ENCODE measurements around the gene SPECC1.

The SPECC1 gene

GRCh38 chr17:20121359-20122253 lies 112.4 kb downstream of the SPECC1 start:
- DNase-seq (ENCODE audit: low read depth), result no peak
- TF ChIP-seq, protein P1, sequence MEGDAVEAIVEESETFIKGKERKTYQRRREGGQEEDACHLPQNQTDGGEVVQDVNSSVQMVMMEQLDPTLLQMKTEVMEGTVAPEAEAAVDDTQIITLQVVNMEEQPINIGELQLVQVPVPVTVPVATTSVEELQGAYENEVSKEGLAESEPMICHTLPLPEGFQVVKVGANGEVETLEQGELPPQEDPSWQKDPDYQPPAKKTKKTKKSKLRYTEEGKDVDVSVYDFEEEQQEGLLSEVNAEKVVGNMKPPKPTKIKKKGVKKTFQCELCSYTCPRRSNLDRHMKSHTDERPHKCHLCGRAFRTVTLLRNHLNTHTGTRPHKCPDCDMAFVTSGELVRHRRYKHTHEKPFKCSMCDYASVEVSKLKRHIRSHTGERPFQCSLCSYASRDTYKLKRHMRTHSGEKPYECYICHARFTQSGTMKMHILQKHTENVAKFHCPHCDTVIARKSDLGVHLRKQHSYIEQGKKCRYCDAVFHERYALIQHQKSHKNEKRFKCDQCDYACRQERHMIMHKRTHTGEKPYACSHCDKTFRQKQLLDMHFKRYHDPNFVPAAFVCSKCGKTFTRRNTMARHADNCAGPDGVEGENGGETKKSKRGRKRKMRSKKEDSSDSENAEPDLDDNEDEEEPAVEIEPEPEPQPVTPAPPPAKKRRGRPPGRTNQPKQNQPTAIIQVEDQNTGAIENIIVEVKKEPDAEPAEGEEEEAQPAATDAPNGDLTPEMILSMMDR (conservative IDR thresholded peaks at IDR 0.05; ENCODE audit: low read depth, low read length), result peak; percentile 91
- no peak overlapping the region for H3K4me3 ChIP-seq (ENCODE audit: low read length)

DNA sequence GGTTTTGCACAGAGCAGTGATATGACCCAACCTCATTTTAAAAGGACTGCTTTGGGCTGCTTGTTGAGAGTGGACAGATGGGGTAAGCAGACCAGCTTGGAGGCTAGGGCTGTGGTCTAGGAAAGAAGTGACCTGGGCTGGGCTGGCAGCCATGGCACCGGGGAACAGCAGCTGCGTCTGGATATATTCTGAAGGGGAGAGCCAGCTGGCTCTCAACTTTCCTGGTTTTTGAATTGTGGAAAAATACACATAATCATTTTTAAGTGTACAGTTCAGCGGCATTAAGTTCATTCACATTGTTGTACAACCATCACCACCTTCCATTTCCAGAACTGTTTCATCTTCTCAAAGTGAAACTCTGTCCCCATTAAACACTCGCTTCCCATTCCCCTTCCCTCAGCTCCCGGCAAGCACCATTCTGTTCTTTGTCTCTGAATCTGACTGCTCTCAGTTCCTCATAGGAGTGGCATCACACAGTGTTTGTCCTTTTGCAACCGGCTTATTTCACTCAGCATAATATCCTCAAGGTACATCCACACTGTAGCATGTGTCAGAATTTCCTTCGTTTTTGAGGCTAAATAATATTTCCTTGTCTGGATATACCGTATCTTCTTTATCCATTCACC lies 113.2 kb downstream of the SPECC1 start:
- TF ChIP-seq, protein P1 (conservative IDR thresholded peaks at IDR 0.05; ENCODE audit: low read depth, low read length), result no peak
- H3K4me3 ChIP-seq (ENCODE audit: low read length), result no peak overlapping the region
- DNase-seq (ENCODE audit: low read depth), result no peak

- no peak overlapping the region for H3K4me3 ChIP-seq (ENCODE audit: low read length)
- DNase-seq (ENCODE audit: low read depth), result no peak
- TF ChIP-seq, protein P1 (conservative IDR thresholded peaks at IDR 0.05; ENCODE audit: low read depth, low read length), result no peak
Observed at GRCh38 chr17:20123209-20123608, 114.0 kb downstream of the SPECC1 start.

- DNase-seq (ENCODE audit: low read depth), result no peak
- H3K4me3 ChIP-seq (ENCODE audit: low read length), result no peak overlapping the region
- TF ChIP-seq, protein P1 (conservative IDR thresholded peaks at IDR 0.05; ENCODE audit: low read depth, low read length), result no peak
Observed at GRCh38 chr17:20125724-20126123, 116.6 kb downstream of the SPECC1 start.

DNA sequence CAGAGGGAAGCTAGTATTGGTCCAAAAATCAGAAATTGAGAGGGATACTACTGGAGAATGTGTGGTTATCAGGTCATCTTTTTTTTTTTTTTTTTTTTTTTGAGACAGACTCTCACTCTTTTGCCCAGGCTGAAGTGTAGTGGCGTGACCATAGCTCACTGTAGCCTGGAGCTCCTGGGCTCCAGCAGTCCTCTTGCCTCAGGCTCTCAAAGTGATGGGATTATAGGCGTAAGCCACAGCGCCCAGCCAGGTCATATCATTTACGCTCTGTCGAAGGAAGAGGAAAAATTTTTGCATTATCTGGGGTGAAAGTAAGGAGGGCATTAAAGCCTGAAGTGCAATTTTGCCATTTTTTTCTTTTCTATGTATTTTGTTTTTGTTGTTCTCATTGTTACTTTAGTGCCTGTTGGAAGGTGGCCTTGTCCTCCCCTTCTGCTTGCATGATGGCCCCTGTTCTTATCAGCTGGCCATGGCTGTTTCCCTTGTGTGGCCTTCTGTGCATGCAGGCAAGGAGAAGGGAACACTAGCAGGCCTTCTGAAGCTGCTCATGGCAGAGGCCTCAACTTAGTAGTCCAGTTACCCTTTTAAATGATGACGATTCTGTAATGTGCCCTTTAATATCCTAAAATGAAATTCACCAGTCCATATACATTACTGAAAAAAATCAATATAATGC lies 118.3 kb downstream of the SPECC1 start:
- TF ChIP-seq, protein P1 (conservative IDR thresholded peaks at IDR 0.05; ENCODE audit: low read depth, low read length), result no peak
- no peak for DNase-seq (ENCODE audit: low read depth)
- H3K4me3 ChIP-seq (ENCODE audit: low read length), result no peak overlapping the region

DNA sequence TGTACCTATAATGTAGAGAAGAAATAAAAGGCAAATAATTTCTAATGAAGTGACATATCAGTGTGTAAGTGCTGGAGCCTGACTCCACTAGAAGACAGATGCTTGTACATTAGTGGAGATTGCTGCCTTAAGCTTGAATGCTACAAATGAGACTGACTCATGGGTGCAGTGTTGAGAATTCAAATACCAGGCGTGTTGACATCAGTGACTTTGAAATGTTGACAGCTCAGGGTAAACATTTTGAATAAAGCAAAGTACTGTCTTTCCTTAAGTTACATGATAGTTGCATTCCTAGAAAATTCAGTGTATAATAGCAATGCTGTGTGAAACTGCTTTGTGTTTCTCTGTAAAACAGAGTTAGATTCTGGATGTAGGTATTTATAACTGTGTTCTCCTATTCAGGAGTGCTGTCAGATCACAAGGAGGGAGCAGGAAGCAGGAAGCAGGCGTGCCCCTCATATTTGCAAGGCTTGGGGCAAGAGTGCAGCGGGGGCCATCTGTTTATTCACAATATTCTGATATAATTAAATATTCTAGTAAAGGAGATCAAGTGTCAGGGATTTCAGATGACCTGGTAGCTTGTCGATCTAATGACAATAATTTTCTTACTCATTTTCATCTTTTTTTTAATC lies 119.0 kb downstream of the SPECC1 start:
- DNase-seq (ENCODE audit: low read depth), result no peak
- no peak overlapping the region for H3K4me3 ChIP-seq (ENCODE audit: low read length)
- TF ChIP-seq, protein P1 (conservative IDR thresholded peaks at IDR 0.05; ENCODE audit: low read depth, low read length), result no peak

Data from retinal pigment epithelial cell (primary cell).